HepG2 (cell line): Measurements from ENCODE around the gene PHF13. TPM values are rescaled to one million over a fixed set of nuclear protein-coding genes. Genes with fewer than 3 reads are reported as not detected.

Experiments
- ATAC-seq: fragments of 200-7000 bp; cut with Tn5 transposase; 3 replicates; pipeline ENCODE4 v1.9.1; 2020; ENCODE audit warnings: mild to moderate bottlenecking, moderate library complexity
- BruUV-seq: library from RNA; stranded (reverse); fragments of 400-500 nt; replicated peaks from 2 replicates; lab custom pipeline; 2021; lab: Mats Ljungman, UMichigan
- CTCF ChIA-PET: fragments of 300-600 bp; formaldehyde crosslinking; extraction: SDS; loops from one replicate; lab custom pipeline; 2021; ENCODE audit warnings: low total read pairs, inconsistent platforms, low intra/inter-chr PET ratio; lab: Yijun Ruan, JAX
- POLR2A ChIA-PET: fragments of 350-600 bp; sonication (Branson Sonifier 250); formaldehyde crosslinking; loops from one replicate; lab custom pipeline; 2020; ENCODE audit warnings: antibody characterized with exemption, inconsistent platforms; lab: Yijun Ruan, JAX
- DNase-seq: peaks from one replicate; pipeline ENCODE4 v3.0.0-alpha.2; 2015; ENCODE audit warnings: low spot score
- FAIRE-seq: peaks from 3 replicates; lab custom pipeline; 2011; peaks lifted over from hg19 to GRCh38; lab: Jason Lieb, UNC
- H2AFZ ChIP-seq: one replicate; pipeline ENCODE4 v1.6.1; 2011; ENCODE audit warnings: low read length, inconsistent platforms
- H3K27ac ChIP-seq: fragments of 300-600 bp; 3 replicates; pipeline ENCODE4 v1.8.0; 2011; ENCODE audit warnings: mixed run types, mild to moderate bottlenecking, mixed read lengths, low read length, inconsistent platforms; ENCODE audit not compliant: insufficient read depth; ENCODE audit errors: extremely low read length
- H3K27me3 ChIP-seq, 2 experiments: fragments of 200-600 bp in 1 of 2; 2 replicates in 1 of 2; 3 replicates in 1 of 2; pipeline versions ENCODE4 v1.6.0 to v1.8.0; 2011; ENCODE audit warnings: low read length in 2 of 2, mild to moderate bottlenecking in 2 of 2, moderate library complexity in 2 of 2, inconsistent platforms in 1 of 2; ENCODE audit not compliant: insufficient read depth in 2 of 2, control insufficient read depth in 1 of 2
- H3K36me3 ChIP-seq, 2 experiments: fragments of 200-600 bp in 1 of 2; replicated peaks in 1 of 2; 2 replicates in 1 of 2; 3 replicates in 1 of 2; pipeline versions ENCODE4 v1.5.1 to v1.8.0; 2011; ENCODE audit warnings: low read length in 2 of 2, inconsistent platforms in 1 of 2; ENCODE audit not compliant: insufficient read depth in 2 of 2, control insufficient read depth in 1 of 2
- H3K4me1 ChIP-seq: 2 replicates; pipeline ENCODE4 v1.5.1; 2012; ENCODE audit warnings: low read length, inconsistent platforms; ENCODE audit not compliant: insufficient read depth
- H3K4me2 ChIP-seq: 2 replicates; pipeline ENCODE4 v1.6.0; 2011; ENCODE audit warnings: low read depth, low read length, inconsistent platforms
- H3K4me3 ChIP-seq, 3 experiments: fragments of 200-600 bp in 1 of 3; sonication (generic), shearing (Covaris generic) in 1 of 3; replicated peaks in 1 of 3; 2 replicates each; pipeline ENCODE4 v1.5.1; 2011 to 2016; ENCODE audit warnings: low read length in 3 of 3, inconsistent platforms in 2 of 3, low read depth in 2 of 3, mild to moderate bottlenecking in 2 of 3, control low read depth in 1 of 3, mixed read lengths in 1 of 3; ENCODE audit not compliant: insufficient read depth in 1 of 3
- H3K79me2 ChIP-seq: one replicate; pipeline ENCODE4 v1.6.1; 2011; ENCODE audit warnings: low read length, inconsistent platforms; ENCODE audit not compliant: insufficient read depth
- H3K9ac ChIP-seq: 2 replicates; pipeline ENCODE4 v1.6.0; 2011; ENCODE audit warnings: mild to moderate bottlenecking, low read depth, low read length, inconsistent platforms; ENCODE audit not compliant: insufficient read depth
- H3K9me3 ChIP-seq: 2 replicates; pipeline ENCODE4 v1.5.1; 2012; ENCODE audit warnings: mild to moderate bottlenecking, low read length
- H4K20me1 ChIP-seq: 2 replicates; pipeline ENCODE4 v1.6.0; 2011; ENCODE audit warnings: inconsistent platforms, mild to moderate bottlenecking, low read length, moderate library complexity; ENCODE audit not compliant: insufficient read depth
- AGO1 ChIP-seq: fragments of 200-400 bp; formaldehyde crosslinking; IDR thresholded peaks from 2 replicates; pipeline ENCODE4 v1.6.1; 2017; ENCODE audit warnings: mild to moderate bottlenecking, low read depth, low read length, moderate library complexity; ENCODE audit not compliant: poor library complexity, severe bottlenecking
- BRCA1 ChIP-seq: sonication (generic); formaldehyde crosslinking; IDR thresholded peaks from 2 replicates; pipeline ENCODE4 v1.4.0; 2020; ENCODE audit warnings: missing genetic modification reagents
- ESRRA ChIP-seq: sonication (generic); formaldehyde crosslinking; IDR thresholded peaks from 2 replicates; pipeline ENCODE4 v1.5.1; 2020; ENCODE audit warnings: mild to moderate bottlenecking, low read depth, missing genetic modification reagents
- FOXM1 ChIP-seq: sonication (generic); formaldehyde crosslinking; IDR thresholded peaks from 2 replicates; pipeline ENCODE4 v1.5.0; 2020; ENCODE audit warnings: missing genetic modification reagents
- MAZ ChIP-seq, 2 experiments: sonication (generic) in 1 of 2; formaldehyde crosslinking in 1 of 2; IDR thresholded peaks; 2 replicates each; pipeline versions ENCODE4 v1.5.0 to v1.6.1; 2012 to 2020; ENCODE audit warnings: low read depth in 2 of 2, mild to moderate bottlenecking in 2 of 2, borderline replicate concordance in 1 of 2, improper control_type of control experiment in 1 of 2, low read length in 1 of 2, missing genetic modification reagents in 1 of 2, moderate library complexity in 1 of 2
- MEIS2 ChIP-seq: sonication (generic); formaldehyde crosslinking; IDR thresholded peaks from 2 replicates; pipeline ENCODE4 v1.9.0; 2021; ENCODE audit warnings: mild to moderate bottlenecking, missing genetic modification reagents
- TBX2 ChIP-seq: sonication (generic); formaldehyde crosslinking; IDR thresholded peaks from 2 replicates; pipeline ENCODE4 v1.5.0; 2020; ENCODE audit warnings: missing genetic modification reagents, mild to moderate bottlenecking, borderline replicate concordance
- ZBTB8A ChIP-seq: sonication (generic); formaldehyde crosslinking; IDR thresholded peaks from 2 replicates; pipeline ENCODE4 v1.4.0; 2020; ENCODE audit warnings: mild to moderate bottlenecking, low read depth, missing genetic modification reagents, borderline replicate concordance
- ZMYM4 ChIP-seq: sonication (generic); formaldehyde crosslinking; IDR thresholded peaks from 2 replicates; pipeline ENCODE4 v1.8.1; 2023; ENCODE audit warnings: mild to moderate bottlenecking, missing genetic modification reagents
- ZNF567 ChIP-seq: sonication (generic); formaldehyde crosslinking; IDR thresholded peaks from 2 replicates; pipeline ENCODE4 v1.8.1; 2023; ENCODE audit warnings: mild to moderate bottlenecking, missing genetic modification reagents, borderline replicate concordance
- ZNF773 ChIP-seq: sonication (generic); formaldehyde crosslinking; IDR thresholded peaks from 2 replicates; pipeline ENCODE4 v1.4.0; 2020; ENCODE audit warnings: missing genetic modification reagents, borderline replicate concordance
- WGBS: methylation state at CpG from one replicate; pipeline ENCODE4 v1.1.6; 2017; ENCODE audit warnings: low lambda C conversion rate; 5-methylcytosine and 5-hydroxymethylcytosine counted together
- in situ Hi-C: cut with HindIII; loops from 2 replicates; pipeline ENCODE4 v1.10.0; 2017; ENCODE audit warnings: low pct_unique_long_range_greater_than_20kb; ENCODE audit not compliant: extremely low pct_ligation_motif_present
- intact Hi-C: fragments of 100-400 bp; cut with micrococcal nuclease; formaldehyde crosslinking; loops from one replicate; pipeline ENCODE4 v1.10.0; 2022; ENCODE audit not compliant: unreplicated experiment
- polyA plus RNA-seq, 8 experiments: library from polyadenylated mRNA; depleted of rRNA in 3 of 8; stranded (reverse) in 7 of 8; unstranded in 1 of 8; fragments of >200 nt; fragmentation: Illumina TruSeq in 4 of 8; extraction: Trizol in 4 of 8; gene quantifications; 2 replicates each; pipeline versions ENCODE4 v1.2.1 to v1.2.3, GENCODE V29; 2011 to 2016; ENCODE audit warnings: low read depth in 4 of 8, missing spikeins in 1 of 8, mixed read lengths in 1 of 8; ENCODE audit not compliant: insufficient read depth in 1 of 8
- total RNA-seq, 5 experiments: library from RNA; depleted of rRNA; stranded (reverse); fragments of >200 nt; fragmentation: Illumina TruSeq; extraction: Trizol; gene quantifications; 2 replicates each; pipeline ENCODE4 v1.2.3, GENCODE V29; 2016; ENCODE audit warnings: low read depth in 1 of 5
- TF ChIP-seq, protein P1 (sequence below): sonication (generic); formaldehyde crosslinking; IDR thresholded peaks from 2 replicates; pipeline ENCODE4 v1.8.0; 2022; ENCODE audit warnings: missing genetic modification reagents, mild to moderate bottlenecking, borderline replicate concordance
- TF ChIP-seq, protein P2 (sequence below): sonication (generic); formaldehyde crosslinking; IDR thresholded peaks from 2 replicates; pipeline ENCODE4 v1.4.0; 2020; ENCODE audit warnings: missing genetic modification reagents

PHF13 gene
- total and polyA plus RNA-seq, 2 of the 13 experiments (the other 11 are each of a cell fraction or from before 2014, with no cell fraction given), result 4.7 to 7.4 TPM

DNA sequence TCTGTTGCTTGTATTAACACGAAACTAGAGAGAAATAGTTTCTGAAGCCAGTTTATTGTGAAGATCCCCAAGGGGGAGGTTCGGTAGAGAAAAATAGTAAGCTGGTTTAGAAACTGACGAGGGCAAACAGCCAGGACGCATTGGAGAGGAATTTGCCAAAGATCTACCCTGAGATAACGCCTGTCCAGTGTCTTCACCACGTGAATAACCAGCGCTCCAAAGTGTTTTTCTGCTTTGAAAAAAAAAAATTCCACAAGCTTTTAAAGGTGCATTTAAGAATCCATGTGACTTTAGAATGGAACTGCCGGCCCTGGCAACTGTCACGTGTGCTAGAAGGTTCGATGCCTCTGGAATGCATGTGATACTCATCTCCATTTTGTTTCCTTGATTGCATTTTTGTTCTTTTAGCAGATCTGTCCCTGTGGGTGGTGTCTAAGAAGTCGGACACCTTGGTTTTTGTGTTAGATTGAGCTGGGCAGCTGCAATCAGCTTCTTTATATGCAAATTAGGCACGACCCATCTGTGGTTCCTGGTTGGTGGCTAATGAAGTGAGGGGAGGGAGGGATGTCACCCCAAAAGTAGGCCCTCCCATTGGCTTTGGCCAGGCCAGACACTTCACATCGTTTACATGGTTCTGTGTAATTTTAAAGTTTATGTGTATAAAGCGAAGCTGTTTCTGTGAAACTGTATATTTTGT, 9.9 kb downstream of the PHF13 start:
- H3K9me3 ChIP-seq, result no peaks in the 10 kb centered on the region
- H4K20me1 ChIP-seq, result no peaks in the 10 kb centered on the region; the same call in 1 of the 2 replicates
- FAIRE-seq (no peak), ATAC-seq (no peak), DNase-seq (no peak)
- H3K4me2 ChIP-seq, result no peak overlapping the region
- no peak overlapping the region for H2AFZ ChIP-seq
- peaks cover 31% of the 10 kb centered on the region for H3K4me1 ChIP-seq
- no peak overlapping the region for H3K27ac ChIP-seq
- TF ChIP-seq MEIS2 (CRISPR knock-in tag) (no peak), FOXM1 (no peak), ZMYM4 (no peak), ZBTB8A (CRISPR knock-in tag) (no peak), ZNF567 (CRISPR knock-in tag) (no peak), MAZ (IDR thresholded peaks at IDR 0.05; ENCODE audit: borderline replicate concordance, low read depth, low read length) (no peak), MAZ (CRISPR knock-in tag; IDR thresholded peaks at IDR 0.05; ENCODE audit: low read depth) (no peak), ZNF773 (CRISPR knock-in tag) (no peak), AGO1 (no peak), TBX2 (CRISPR knock-in tag) (no peak), ESRRA (CRISPR knock-in tag) (no peak), BRCA1 (CRISPR knock-in tag) (no peak)
- TF ChIP-seq, protein P1, sequence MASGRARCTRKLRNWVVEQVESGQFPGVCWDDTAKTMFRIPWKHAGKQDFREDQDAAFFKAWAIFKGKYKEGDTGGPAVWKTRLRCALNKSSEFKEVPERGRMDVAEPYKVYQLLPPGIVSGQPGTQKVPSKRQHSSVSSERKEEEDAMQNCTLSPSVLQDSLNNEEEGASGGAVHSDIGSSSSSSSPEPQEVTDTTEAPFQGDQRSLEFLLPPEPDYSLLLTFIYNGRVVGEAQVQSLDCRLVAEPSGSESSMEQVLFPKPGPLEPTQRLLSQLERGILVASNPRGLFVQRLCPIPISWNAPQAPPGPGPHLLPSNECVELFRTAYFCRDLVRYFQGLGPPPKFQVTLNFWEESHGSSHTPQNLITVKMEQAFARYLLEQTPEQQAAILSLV (CRISPR knock-in tag), result no peak
- TF ChIP-seq, protein P2, sequence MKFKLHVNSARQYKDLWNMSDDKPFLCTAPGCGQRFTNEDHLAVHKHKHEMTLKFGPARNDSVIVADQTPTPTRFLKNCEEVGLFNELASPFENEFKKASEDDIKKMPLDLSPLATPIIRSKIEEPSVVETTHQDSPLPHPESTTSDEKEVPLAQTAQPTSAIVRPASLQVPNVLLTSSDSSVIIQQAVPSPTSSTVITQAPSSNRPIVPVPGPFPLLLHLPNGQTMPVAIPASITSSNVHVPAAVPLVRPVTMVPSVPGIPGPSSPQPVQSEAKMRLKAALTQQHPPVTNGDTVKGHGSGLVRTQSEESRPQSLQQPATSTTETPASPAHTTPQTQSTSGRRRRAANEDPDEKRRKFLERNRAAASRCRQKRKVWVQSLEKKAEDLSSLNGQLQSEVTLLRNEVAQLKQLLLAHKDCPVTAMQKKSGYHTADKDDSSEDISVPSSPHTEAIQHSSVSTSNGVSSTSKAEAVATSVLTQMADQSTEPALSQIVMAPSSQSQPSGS (CRISPR knock-in tag), result no peak
- BruUV-seq, result no TSS peak
- no peak overlapping the region for H3K9ac ChIP-seq
- intact Hi-C loops (no loop called here), in situ Hi-C loops (no loop called here)
- H3K4me3 ChIP-seq, result no peak overlapping the region
- no peaks in the 10 kb centered on the region; a peak in 1 of 5 replicates for H3K27me3 ChIP-seq
- H3K36me3 ChIP-seq, result peaks cover 23 to 64% of the 10 kb centered on the region in 2 experiments; a peak in 4 of 5 replicates
- peaks cover 32% of the 10 kb centered on the region for H3K79me2 ChIP-seq
- ChIA-PET CTCF (no interaction called here), POLR2A (interaction anchor here (0.9 to 3.1 kb wide), 3 partner anchors 19 to 161 kb away, joined by 3 to 19 read pairs (median 5); partner anchors contain the start of genes CAMTA1 and KLHL21)
- WGBS, result 88% methylated on average over 14 of the region's 14 CpGs
